Transverse colon (tissue), 3 donors: Measurements from ENCODE around the gene RUBCNL.
"Not testable (repeated sequence)": the region's sequence is repeated elsewhere in the genome, so short reads cannot be mapped to it uniquely, and the experiment has no call there.

ENCODE experiments used
- POLR2A ChIP-seq: fragments of 450-650 bp; IDR thresholded peaks from one replicate; pipeline ENCODE4 v1.6.1; 2016; ENCODE audit warnings: antibody characterized with exemption, mild to moderate bottlenecking, moderate library complexity
- TF ChIP-seq, protein P1 (sequence below), 5 experiments: fragments of 200-600 bp in 3 of 5; fragments of 450-650 bp in 2 of 5; sonication (generic) in 3 of 5; IDR thresholded peaks; 1 replicate in 2 of 5; 2 replicates in 3 of 5; pipeline ENCODE4 v1.5.1; 2016 to 2017; ENCODE audit warnings: antibody characterized with exemption in 5 of 5, inconsistent platforms in 3 of 5, mild to moderate bottlenecking in 2 of 5, moderate library complexity in 1 of 5

DNA sequence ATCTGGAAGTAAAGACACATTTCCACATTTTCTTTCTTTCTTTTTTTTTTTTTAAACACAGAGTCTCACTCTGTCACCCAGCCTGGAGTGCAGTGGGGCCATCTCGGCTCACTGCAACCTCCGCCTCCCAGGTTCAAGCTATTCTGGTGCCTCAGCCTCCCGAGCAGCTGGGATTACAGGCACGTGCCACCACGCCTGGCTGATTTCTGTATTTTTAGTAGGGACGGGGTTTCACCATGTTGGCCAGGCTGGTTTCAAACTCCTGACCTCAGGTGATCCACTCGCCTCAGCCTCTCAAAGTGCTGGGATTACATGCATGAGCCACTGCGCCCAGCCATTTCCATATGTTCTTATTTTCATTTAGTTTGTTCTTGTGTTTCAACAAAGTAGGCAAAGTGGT lies 14.1 kb downstream of the RUBCNL start:
- not testable (repeated sequence) for TF ChIP-seq POLR2A
- TF ChIP-seq, protein P1, sequence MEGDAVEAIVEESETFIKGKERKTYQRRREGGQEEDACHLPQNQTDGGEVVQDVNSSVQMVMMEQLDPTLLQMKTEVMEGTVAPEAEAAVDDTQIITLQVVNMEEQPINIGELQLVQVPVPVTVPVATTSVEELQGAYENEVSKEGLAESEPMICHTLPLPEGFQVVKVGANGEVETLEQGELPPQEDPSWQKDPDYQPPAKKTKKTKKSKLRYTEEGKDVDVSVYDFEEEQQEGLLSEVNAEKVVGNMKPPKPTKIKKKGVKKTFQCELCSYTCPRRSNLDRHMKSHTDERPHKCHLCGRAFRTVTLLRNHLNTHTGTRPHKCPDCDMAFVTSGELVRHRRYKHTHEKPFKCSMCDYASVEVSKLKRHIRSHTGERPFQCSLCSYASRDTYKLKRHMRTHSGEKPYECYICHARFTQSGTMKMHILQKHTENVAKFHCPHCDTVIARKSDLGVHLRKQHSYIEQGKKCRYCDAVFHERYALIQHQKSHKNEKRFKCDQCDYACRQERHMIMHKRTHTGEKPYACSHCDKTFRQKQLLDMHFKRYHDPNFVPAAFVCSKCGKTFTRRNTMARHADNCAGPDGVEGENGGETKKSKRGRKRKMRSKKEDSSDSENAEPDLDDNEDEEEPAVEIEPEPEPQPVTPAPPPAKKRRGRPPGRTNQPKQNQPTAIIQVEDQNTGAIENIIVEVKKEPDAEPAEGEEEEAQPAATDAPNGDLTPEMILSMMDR (IDR thresholded peaks at IDR 0.05): not testable (repeated sequence)
